Thoracic aorta (tissue), 2 donors: ENCODE data around the gene ELOVL5. TPM values are rescaled to one million over a fixed set of nuclear protein-coding genes. Genes with fewer than 3 reads are reported as not detected.

Source experiments
- ATAC-seq: fragments of 150-250 bp; one replicate; pipeline ENCODE4 v1.8.0; 2017; ENCODE audit warnings: low read depth; ENCODE audit not compliant: insufficient number of reproducible peaks, low FRiP score
- DNase-seq: peaks from one replicate; pipeline ENCODE4 v3.0.0-alpha.2; 2020; ENCODE audit warnings: low spot score
- H3K27ac ChIP-seq, 2 donors: fragments of 200-600 bp; sonication (generic); 1 replicate in 1 of 2; 2 replicates in 1 of 2; pipeline ENCODE4 v1.5.1; 2016; ENCODE audit warnings: mild to moderate bottlenecking in 2 of 2, moderate library complexity in 2 of 2
- H3K27me3 ChIP-seq: fragments of 200-600 bp; sonication (generic); replicated peaks from 2 replicates; pipeline ENCODE4 v1.6.0; 2016; ENCODE audit warnings: mild to moderate bottlenecking; ENCODE audit not compliant: insufficient read depth
- H3K36me3 ChIP-seq: fragments of 200-600 bp; sonication (generic); one replicate; pipeline ENCODE4 v1.5.1; 2016
- H3K4me1 ChIP-seq, 2 donors: fragments of 200-600 bp; sonication (generic); 1 replicate in 1 of 2; 2 replicates in 1 of 2; pipeline versions ENCODE4 v1.5.1 to v1.6.0; 2016; ENCODE audit warnings: low read depth in 2 of 2, mild to moderate bottlenecking in 1 of 2; ENCODE audit not compliant: control insufficient read depth in 1 of 2
- H3K4me3 ChIP-seq: fragments of 200-600 bp; sonication (generic); 2 replicates; pipeline ENCODE4 v1.5.1; 2016; ENCODE audit warnings: mild to moderate bottlenecking
- H3K9me3 ChIP-seq: fragments of 200-600 bp; sonication (generic); 2 replicates; pipeline ENCODE4 v1.5.1; 2016
- total RNA-seq, 2 donors: library from RNA; depleted of rRNA; stranded (reverse); fragments of >200 nt; gene quantifications; one replicate each; pipeline versions ENCODE4 v1.1.0 to v1.2.3, GENCODE V29; 2016
- TF ChIP-seq, protein P1 (sequence below): fragments of 200-600 bp; sonication (generic); IDR thresholded peaks from one replicate; pipeline ENCODE4 v1.5.1; 2019; ENCODE audit warnings: antibody characterized with exemption

Gene ELOVL5
- total RNA-seq, 2 donors from 2014 or later: 61.1 to 86.8 TPM

- Histone ChIP-seq H3K4me1 (no peaks in the 10 kb centered on the region), H3K27me3 (no peaks in the 10 kb centered on the region), H3K36me3 (no peaks in the 10 kb centered on the region), H3K27ac (no peak overlapping the region), H3K4me3 (no peak overlapping the region), H3K9me3 (no peaks in the 10 kb centered on the region)
- no peak for DNase-seq
- ATAC-seq: no peak
- TF ChIP-seq, protein P1, sequence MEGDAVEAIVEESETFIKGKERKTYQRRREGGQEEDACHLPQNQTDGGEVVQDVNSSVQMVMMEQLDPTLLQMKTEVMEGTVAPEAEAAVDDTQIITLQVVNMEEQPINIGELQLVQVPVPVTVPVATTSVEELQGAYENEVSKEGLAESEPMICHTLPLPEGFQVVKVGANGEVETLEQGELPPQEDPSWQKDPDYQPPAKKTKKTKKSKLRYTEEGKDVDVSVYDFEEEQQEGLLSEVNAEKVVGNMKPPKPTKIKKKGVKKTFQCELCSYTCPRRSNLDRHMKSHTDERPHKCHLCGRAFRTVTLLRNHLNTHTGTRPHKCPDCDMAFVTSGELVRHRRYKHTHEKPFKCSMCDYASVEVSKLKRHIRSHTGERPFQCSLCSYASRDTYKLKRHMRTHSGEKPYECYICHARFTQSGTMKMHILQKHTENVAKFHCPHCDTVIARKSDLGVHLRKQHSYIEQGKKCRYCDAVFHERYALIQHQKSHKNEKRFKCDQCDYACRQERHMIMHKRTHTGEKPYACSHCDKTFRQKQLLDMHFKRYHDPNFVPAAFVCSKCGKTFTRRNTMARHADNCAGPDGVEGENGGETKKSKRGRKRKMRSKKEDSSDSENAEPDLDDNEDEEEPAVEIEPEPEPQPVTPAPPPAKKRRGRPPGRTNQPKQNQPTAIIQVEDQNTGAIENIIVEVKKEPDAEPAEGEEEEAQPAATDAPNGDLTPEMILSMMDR: no peak
Observed at GRCh38 chr6:53227847-53228246, 120.9 kb downstream of the ELOVL5 start.

GRCh38 chr6:53220605-53221004 is 128.1 kb downstream of the ELOVL5 start:
- H3K27ac ChIP-seq: no peak overlapping the region

More at GRCh38 chr6:53220605-53221004, 128.1 kb downstream of the ELOVL5 start:
- H3K4me1 ChIP-seq: no peaks in the 10 kb centered on the region
- DNase-seq (no peak), ATAC-seq (no peak)
- H3K9me3 ChIP-seq: no peaks in the 10 kb centered on the region
- H3K4me3 ChIP-seq: no peak overlapping the region
- TF ChIP-seq, protein P1: no peak
- no peaks in the 10 kb centered on the region for H3K27me3 ChIP-seq
- no peaks in the 10 kb centered on the region for H3K36me3 ChIP-seq

Other genes with a start within 250 kb of the ELOVL5 start
- gene GCM1, start 200.1 kb downstream of the ELOVL5 start, total RNA-seq: not detected
- 10 to 100 TPM; 26.5 to 29.6 TPM for gene GCLC, start 196.2 kb upstream of the ELOVL5 start, total RNA-seq